GM18951 (cell line): Measurements from ENCODE around the gene ELMO1.

Source experiments
- POLR2A ChIP-seq: IDR thresholded peaks from 4 replicates; pipeline ENCODE4 v1.6.1; 2011; ENCODE audit warnings: mild to moderate bottlenecking; ENCODE audit not compliant: insufficient read length, insufficient read depth; ENCODE audit errors: extremely low read depth
- in situ Hi-C: fragments of 300-500 bp; cut with MboI; formaldehyde crosslinking; loops from one replicate; pipeline ENCODE4 v1.12.0; 2022; ENCODE audit warnings: low sequenced_read_pairs, mixed read lengths, inconsistent platforms; ENCODE audit not compliant: unreplicated experiment

Gene ELMO1, protein sequence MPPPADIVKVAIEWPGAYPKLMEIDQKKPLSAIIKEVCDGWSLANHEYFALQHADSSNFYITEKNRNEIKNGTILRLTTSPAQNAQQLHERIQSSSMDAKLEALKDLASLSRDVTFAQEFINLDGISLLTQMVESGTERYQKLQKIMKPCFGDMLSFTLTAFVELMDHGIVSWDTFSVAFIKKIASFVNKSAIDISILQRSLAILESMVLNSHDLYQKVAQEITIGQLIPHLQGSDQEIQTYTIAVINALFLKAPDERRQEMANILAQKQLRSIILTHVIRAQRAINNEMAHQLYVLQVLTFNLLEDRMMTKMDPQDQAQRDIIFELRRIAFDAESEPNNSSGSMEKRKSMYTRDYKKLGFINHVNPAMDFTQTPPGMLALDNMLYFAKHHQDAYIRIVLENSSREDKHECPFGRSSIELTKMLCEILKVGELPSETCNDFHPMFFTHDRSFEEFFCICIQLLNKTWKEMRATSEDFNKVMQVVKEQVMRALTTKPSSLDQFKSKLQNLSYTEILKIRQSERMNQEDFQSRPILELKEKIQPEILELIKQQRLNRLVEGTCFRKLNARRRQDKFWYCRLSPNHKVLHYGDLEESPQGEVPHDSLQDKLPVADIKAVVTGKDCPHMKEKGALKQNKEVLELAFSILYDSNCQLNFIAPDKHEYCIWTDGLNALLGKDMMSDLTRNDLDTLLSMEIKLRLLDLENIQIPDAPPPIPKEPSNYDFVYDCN

GRCh38 chr7:37448636-37449361, at the start of gene ELMO1:
TSS of gene ELMO1 (minus strand) at chr7:37448864. CDS start at chr7:37342690, 106,174 bp downstream.
- in situ Hi-C loops: no loop called here
- TF ChIP-seq POLR2A: no peak

DNA sequence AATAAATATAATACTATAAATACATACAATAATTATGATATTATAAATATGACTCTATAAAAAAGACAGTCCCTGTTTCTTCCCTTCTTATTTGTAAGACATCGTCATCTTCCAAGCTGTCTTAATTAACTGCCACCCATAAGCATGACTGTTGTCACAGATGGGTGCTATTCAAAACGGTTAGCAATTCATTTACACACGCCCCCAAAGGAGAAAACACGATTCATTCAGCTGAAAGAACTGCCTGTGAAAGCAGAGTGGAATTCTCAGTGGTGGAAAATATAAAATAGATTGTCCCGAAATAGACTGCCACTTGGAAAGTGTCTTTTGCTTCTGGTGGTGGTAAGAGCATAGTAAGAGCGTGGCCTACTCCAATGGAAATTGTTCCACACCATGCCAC, 48.9 kb upstream of the ELMO1 start:
- in situ Hi-C loops: no loop called here

DNA sequence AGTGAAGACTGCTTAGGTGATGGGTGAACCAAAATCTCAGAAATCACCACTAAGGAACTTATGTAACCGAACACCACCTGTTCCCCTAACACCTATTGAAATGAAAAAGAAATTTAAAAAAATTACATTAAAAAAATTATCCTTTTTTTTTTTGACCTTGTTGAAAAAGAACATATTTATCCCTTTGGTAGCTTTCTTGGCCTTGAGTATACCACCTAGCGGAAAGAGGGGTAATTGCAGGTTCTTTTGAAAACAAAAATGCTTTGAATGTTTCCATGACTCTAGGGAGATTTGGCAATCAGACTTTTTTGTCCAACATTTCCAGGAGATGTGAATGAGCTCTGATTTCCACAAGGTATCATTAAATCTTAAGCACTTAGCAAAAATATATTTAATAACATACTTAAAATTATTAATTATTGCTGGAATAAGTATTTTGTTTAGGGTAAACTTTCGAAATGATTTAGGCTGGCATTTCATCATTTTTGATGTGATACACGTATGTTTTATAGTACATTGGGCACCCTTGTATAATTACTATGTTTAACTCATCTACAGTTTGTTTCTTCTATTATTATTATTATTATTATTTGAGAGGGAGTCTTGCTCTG, 47.0 kb upstream of the ELMO1 start:
- in situ Hi-C loops: no loop called here
- TF ChIP-seq POLR2A: no peak

More for the DNA sequence above, 48.9 kb upstream of the ELMO1 start:
- TF ChIP-seq POLR2A: no peak

DNA sequence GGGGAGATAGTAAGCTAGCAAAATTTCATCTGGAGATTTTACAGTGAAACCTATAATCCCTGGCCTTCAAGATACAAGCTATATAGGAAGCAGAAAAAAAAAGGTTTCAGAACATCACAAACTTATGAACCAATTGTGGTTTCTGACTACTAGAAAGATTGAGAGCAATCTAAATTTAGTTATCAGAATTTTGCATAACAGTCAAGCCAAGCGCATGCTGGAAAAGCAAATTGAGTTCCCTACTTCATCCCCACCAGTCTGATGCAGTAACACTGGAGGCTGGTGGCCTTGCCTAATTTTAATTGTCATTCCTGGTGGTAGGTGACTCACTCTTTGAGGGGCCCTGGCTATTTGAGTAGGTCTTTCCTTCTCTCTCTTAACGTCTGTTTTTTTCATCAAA, 46.3 kb upstream of the ELMO1 start:
- in situ Hi-C loops: no loop called here
- TF ChIP-seq POLR2A: no peak

DNA sequence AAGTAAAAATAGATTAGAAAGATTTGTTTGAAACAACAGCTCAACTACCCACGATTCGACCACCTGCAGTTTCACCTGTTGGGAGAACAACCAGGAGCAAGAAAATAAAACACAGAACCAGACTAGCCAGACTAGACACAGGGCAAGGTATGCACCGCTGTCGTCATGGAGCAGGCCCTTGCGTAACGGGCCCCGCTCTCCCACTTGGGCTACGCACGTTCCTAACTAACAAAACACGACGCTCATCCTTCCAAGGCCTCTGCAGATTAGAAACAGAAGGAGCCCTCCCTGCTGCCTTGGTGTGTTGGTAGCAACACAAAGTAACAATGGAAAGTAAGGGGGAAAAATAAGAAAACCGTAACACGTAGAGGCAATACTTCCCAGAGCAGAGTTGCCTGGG, 45.1 kb upstream of the ELMO1 start:
- TF ChIP-seq POLR2A: no peak
- in situ Hi-C loops: no loop called here

GRCh38 chr7:37493123-37493522, 44.5 kb upstream of the ELMO1 start:
- in situ Hi-C loops: no loop called here
- TF ChIP-seq POLR2A: no peak

DNA sequence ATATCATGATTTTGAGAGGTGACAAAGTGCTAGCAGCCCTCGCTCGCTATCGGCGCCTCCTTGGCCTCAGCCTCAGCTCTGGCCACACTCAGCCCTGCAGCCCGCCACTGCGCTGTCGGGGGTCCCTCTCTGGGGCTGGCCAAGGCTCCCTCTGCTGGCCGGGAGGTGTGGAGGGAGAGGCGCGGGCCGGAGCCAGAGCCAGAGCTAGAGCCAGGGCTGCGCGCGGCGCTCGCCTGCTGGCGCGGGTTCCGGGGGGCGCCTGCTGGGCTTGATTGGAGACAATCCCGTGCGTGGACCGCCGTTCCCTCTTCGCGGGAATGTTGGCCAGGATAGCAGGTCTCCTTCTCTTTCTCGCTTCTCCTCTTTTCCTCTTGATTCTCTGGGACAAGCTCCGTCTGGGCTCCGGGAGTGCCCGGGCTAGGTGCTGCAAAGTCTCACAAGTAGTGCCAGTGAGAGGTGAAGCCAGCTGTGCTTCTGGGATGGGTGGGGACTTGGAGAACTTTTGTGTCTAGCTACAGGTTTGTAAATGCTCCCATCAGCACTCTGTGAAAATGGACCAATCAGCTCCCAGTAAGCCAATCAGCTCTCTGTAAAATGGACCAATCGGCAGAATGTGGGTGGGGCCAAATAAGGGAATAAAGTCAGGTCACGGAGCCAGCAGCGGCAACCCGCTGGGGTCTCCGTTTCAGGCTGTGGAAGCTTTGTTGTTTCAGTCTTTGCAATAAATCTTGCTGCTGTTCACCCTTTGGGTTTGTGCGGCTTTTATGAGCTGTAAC, 43.4 kb upstream of the ELMO1 start:
- no peak for TF ChIP-seq POLR2A
- in situ Hi-C loops: no loop called here

GRCh38 chr7:37489703-37490102, 41.0 kb upstream of the ELMO1 start:
- in situ Hi-C loops: no loop called here
- TF ChIP-seq POLR2A: no peak

GRCh38 chr7:37488163-37488764, 39.6 kb upstream of the ELMO1 start:
- in situ Hi-C loops: no loop called here
- no peak for TF ChIP-seq POLR2A

DNA sequence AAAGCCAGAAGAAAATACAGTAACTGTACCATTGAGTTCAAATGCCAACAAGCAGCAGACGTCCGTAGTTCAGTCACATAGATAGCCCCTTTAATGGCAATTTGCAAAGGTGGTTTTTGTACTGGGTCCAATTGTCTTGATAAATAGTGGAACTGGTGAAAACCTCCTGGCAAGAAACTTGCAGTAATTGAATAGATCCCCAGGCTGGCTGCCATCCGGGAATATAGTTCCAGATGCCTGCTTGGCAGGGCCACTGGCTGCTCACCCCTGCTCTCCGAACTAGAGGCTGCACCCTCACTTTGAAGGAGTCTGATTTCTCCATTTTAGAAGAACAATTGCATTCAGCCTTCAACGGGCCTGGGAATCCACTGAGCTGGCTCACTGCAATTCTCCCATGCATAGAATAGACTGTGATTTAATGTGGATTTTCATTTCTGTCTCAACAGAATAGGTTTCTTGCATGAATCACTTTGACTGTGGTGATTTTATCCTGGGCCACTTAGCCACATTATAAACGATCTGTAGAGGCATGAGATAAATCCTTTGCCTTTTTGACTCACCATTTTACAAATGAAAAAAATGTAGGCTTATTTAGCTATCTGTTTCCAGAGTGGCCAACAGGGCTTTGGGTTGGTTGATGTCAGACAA, 35.9 kb upstream of the ELMO1 start:
- no peak for TF ChIP-seq POLR2A
- in situ Hi-C loops: no loop called here

GRCh38 chr7:37483627-37484026, 35.0 kb upstream of the ELMO1 start:
- in situ Hi-C loops: no loop called here
- no peak for TF ChIP-seq POLR2A
